Measurements from ENCODE around the gene FBXO17.
A peak's percentile ranks its signal among the peaks of the same experiment; 100 is the strongest.
"Not testable (repeated sequence)": the region's sequence is repeated elsewhere in the genome, so short reads cannot be mapped to it uniquely, and the experiment has no call there.

FBXO17 gene

DNA sequence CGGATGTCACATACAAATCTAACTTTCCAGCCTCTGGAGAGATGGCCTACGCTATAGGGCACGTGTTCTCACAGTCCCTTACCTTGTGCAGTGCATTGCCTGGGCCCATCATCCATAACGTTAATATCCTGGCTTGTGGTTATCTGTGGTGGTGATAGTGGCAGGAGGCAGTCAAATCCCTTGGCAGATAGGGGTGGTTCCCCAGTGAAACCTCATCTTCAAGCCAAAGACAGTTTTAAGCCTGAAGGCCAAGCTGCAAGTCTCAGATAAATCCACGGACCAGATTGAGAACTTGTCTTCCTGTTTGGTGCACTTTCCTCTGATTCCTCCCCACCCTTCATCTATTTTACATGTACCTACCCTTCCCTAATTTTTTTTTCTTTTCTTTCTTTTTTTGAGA, 4.3 kb upstream of the FBXO17 start:
- DNase-seq (ENCODE audit: low read depth), result no peak

DNA sequence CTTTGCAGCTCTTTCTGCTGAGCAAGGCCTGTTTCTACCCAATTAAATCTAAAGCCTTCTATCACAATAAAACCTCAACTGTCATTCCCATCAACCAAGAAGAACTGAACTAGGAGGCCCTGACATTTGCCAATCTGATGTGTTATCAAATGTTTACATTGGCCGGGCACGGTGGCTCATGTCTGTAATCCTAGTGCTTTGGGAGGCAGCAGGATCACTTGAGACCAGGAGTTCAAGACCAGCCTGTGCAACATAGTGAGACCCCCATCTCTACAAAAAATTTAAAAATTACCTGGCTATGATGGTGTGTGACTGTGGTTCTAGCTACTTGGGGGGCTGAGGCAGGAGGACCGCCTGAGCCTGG, 2.8 kb upstream of the FBXO17 start:
- DNase-seq (ENCODE audit: low read depth), result no peak

DNA sequence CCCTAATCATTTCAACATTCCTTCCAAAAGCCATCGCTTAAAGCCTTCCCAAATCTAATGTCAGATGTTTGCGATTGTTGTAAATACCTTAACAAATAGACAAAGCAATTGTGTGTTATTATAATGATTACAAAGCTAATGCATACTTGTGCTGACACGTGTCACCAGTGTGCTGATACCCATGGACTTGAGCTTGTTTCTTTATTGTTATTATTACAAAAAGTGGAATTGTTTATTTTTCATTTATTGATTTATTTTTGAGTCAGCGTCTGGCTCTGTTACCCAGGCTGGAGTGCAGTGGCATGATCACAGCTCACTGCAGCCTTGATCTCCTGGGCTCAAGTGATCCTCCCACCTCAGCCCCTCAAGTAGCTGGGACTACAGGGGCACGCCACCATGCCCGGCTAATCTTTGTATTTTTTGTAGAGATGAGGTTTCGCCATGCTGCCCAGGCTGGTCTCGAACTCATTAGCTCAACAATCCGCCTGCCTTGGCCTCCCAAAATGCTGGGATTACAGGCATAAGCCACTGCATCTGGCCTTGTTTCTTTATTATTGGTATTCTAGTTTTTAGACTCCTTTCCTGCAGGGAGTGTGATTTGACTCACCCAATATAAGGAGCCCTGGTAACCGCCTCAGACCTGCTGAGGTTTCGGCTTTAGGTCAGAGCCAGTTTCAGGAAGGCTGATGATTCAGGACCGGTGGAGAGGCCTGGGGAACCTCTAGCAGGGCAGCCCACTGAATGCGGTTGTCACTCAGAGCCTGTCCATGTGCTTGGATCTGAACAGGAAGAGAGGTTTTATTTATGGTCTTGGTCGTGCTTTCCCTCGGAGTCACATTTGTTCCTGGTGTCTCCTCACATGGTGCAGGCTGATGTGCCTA, 2.1 kb upstream of the FBXO17 start:
- DNase-seq (ENCODE audit: low read depth), result no peak

DNA sequence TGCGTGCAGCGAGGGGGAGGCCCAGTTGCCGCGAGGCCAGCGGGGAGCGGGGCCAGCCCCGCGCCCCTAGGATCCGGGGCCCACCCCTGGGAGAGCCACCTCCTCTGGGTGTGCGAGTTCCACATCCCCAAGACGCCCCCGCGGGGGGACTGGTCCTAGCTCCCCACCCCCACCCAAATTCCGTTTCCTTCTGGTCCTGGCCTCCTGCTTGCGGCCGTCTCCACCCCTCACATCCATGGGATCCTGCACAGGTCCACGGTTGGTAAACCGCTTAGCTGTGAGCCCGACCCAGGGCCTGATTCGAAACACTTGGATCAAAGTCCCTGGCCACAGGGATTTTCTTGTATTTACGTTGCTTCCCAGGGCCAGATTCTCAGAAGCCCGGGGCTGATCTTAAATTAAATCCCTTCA, 324 bp upstream of the FBXO17 start:
- no peak for DNase-seq (ENCODE audit: low read depth)

DNA sequence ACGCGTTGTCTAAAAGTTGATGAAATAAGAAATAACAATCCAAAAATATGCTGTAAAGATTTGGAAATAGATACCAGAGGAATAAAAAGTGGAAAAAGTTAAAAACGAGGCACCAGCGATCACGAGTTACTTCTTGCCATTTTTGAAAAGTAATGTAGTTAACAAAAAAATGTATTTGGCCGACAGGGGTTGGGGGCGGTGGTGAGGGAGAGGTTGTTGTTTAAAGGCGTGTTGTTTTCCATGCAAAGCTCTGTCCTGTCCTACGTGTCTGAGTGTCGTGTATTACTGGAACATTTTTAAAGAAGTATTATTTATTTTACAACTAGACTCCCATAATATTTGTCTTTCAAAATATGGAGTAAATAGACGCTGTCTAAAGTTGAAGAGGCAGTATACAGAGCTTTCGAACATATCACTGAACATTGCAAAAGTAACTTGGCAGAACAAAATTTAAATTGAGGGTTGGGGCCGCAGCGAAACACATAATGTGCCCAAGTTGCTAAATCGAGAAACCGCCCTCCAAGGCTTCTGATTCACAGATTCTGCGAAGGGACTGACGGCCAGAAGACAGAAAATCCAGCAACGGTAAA, 823 bp downstream of the FBXO17 start:
- no peak for DNase-seq (ENCODE audit: low read depth)

DNA sequence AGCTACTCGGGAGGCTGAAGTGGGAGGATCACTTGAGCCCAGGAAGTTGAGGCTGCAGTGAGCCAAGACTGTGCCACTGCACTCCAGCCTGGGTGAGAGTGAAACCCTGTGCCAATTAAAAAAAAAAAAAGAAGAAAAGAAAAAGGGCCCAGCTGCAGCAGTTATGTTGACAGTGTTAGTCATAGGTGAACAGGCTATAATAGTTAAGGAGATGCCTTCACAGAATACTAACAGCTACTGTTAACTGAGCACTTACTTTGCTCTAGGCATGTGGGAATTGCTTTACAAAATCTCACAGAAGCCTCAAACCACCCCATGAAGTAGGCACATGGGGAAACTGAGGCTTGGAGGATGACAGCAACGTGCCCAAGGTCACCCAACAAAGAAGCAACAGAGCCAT, 3.9 kb downstream of the FBXO17 start:
- DNase-seq (ENCODE audit: low read depth), result no peak

DNA sequence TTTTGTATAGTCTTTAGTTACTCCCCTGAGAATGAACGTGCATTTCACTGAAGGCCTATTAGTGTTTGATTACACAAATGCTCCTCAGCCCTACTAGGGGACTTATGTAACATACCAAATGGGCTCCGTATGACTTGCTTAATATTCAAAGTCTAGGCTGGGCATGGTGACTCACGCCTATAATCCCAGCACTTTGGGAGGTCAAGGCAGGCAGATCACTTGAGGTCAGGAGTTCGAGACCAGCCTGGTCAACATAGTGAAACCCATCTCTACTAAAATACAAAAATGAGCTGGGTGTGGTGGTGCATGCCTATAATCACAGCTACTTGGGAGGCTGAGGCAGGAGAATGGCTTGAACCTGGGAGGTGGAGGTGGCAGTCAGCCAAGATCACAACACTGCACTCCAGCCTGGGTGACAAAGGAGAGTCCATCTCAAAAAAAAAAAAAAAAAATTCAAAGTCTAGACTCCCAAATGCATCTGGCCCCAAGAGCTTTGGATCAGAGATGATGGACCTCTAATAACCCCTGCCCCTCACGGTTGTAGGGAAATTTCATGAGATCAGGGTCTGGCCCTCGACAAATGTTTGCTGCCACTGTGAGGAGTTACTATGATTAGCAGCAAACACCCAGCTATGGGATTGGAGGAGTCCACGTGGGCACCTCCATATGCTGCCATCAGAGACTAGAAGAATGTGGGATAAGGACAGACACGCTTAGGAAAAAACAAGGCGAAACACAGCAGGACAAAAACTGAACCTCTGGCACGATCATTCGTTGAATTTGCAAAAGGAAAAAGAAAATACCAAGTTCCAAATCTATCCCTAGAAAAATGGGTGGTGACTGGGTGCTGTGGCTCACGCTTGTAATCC, 4.6 kb downstream of the FBXO17 start:
- DNase-seq (ENCODE audit: low read depth), result no peak

DNA sequence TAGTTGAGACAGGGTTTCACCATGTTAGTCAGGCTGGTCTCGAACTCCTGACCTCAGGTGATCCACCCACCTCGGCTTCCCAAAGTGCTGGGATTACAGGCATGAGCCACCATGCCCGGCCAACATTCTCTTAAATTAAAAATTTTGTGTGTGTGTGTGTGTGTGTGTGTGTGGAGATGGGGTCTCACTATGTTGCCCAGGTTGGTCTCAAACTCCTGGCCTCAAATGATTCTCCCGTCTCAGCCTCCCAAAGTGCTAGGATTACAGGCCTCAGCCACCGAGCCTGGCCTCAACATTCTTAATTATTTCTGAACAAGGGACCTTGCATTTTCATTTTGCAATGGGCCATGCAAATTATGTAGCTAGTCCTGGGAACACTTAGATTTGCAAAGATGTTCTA, 9.4 kb downstream of the FBXO17 start:
- DNase-seq (ENCODE audit: low read depth), result not testable (repeated sequence)

DNA sequence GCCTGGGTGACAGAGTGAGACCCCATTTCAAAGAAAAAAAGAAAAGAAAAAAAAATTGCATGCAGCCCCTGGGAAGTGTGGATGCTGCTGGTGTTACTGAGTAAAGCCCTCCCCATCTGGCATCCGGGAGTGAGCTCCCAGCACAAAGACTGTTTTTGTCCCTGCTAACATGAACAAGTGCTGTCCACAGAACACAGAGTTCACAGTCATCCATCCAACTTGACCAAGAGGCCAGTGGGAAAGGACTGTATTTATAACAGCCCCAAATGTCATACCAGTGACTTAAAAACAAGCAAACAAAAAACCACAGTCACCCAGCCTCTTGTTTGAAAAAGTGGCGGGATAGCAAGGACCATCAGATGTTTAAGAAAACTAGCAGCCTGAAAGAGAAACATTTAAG, 10.8 kb downstream of the FBXO17 start:
- DNase-seq (ENCODE audit: low read depth), result no peak

DNA sequence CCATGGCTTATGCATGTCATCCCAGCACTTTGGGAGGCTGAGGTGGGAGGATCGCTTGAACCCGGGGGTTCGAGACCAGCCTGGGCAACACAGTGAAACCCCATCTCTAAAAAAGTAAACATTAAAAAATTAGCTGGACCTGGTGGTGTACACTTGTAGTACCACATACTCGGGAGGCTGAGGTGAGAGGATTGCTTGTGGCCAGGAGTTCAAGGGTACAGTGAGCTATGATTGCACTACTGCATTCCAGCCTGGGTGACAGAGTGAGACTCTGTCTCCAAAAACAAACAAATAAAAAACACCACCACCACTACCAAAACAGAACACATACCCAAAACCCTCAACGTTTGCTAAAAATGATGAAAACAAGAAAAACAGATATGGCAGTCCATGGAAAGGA, 15.9 kb downstream of the FBXO17 start:
- no peak for DNase-seq (ENCODE audit: low read depth)

DNA sequence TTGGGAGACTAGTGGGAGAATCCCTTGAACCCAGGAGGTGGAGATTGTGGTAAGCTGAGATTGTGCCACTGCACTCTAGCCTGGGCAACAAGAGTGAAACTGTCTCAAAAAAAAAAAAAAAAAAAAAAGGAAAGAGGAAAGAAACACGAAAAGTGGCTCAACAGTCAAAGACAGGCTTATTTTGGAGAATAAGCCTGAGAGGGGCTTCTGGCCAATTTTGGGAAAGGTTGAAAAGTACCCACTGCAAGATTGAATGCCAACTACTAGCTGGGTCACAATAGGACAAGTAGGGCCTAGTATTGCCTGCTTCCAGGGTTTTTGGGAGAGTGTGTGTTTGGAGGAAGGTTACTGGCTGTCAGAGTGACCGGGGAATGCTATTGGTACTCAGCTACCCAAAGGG, 17.2 kb downstream of the FBXO17 start:
- DNase-seq (ENCODE audit: low read depth), result no peak

DNA sequence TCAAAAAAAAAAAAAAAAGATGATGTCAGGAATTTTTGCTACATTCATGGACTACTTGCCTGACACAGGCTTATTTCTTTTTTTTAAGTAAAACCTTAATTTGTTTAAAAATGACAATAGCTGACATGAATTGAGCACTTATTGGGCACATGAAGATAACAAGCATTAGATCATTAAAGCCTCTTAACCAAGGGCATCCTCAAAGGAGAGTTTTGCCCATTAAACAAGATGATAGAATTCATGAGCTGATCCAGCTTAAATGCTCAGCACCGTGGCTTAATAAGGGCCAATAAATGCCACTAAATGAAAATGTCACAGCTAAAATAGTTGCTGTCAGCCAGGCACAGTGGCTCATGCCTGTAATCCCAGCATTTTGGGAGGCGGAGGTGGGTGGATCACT, 19.3 kb downstream of the FBXO17 start:
- DNase-seq (ENCODE audit: low read depth), result no peak

DNA sequence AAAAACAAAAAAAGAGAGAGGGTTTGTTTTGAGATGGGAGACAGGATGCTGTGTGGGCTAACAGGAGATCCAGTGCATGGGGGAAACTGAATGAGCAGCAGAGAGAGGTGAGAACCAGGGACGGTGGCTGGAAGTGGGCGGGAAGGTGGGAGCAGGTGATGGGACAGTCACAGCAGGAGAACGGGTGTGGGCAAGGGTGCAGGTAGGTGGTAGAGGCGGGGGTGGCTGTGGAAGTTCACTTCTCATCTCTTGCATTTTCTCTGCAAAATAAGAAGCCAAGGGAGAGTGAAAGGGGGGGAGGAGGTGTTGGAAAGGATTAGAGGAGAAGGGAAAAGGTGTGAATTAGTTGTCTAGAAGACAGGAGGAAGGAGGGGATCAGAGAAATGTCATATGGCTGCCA, 21.9 kb downstream of the FBXO17 start:
- no peak for DNase-seq (ENCODE audit: low read depth)

DNA sequence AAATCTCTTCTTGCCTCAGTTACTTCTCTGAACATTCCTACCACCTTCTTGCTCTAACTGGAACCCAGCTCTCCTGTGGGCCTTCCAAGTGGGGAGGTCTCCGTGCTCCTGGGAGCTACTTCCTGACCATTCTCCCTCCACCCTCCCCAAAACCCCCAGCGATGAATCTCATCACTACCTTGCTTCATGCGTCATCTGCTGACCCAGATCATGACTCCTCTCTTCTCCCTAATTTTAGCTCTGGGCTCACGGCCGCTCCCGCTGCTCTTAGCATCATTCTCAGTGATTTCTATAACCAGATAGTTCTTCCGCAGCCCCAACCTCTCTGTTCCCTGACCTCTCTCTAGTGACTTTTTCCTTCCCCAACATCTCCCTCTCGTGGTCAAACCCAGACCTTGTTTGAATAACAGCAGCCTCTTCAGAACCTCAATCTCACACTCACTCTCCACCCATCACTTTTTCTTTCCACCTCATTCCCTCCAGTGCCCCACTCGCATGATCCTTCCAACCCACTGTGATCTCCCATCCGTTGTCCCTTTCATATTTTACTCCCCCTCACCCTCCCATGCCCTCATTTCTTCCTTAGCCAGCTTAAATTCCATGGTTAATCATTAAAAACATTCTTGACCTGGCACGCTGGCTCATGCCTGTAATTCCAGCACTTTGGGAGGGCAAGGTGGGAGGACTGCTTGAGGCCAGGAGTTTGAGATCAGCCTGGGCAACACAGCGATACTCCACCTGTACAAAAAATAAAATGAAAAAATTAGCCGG, 23.0 kb downstream of the FBXO17 start:
- no peak for DNase-seq (ENCODE audit: low read depth)

DNA sequence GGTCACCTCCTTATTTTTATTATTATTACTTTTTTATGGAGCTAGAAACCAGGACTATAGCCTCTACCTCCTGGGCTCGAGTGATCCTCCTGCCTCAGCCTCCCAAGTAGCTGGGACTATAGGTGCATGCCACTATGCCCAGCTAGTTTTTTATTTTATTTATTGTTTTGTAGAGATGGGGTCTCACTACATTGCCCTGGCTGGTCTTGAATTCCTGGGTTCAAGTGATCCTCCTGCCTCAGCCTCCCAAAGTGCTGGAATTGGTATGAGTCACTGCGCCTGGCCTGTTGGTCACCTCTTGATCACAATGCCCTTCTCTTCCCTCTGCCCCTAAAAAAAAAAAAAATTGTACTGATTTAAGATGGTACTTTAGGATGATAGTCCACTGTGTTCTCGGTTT, 24.4 kb downstream of the FBXO17 start:
- no peak for DNase-seq (ENCODE audit: low read depth)

DNA sequence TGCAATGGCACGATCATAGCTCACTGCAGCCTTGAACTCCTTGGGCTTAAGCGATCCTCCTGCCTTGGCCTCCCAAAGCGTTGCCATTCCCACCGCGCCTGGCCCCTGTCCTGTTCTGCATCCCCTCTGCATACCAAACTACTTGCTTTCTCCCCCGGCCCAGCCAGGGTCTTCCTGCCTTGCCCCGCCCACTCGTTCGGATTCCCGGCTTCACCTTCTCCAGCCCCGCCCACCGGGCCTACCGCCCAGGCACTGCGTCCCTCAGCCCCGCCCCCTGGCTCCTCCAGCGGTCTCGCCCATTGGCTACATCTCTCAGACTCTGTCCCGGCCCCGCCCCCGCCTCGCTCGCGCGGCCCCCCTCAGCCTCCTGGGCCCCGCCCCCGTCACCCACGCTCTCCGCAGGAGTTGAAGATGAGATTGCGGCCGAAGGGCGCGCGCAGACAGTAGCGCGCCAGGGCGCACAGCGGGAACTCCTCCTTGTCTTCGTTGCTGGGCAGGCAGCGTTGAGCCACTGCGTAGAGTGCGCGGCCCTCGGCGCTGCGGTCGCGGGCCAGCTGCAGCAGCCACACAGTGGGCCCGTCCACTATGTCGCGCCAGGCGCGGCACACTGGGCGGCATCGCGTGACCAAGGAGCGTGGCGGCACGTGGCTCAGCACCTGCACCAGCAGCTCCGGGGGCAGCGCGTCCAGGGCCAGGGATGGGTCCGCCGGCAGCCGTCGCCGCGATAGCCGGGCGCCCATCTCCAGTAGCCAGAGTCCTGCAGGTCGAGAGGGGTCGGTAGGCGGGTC, 25.8 kb downstream of the FBXO17 start:
- peak; percentile 65 for DNase-seq (ENCODE audit: low read depth)

DNA sequence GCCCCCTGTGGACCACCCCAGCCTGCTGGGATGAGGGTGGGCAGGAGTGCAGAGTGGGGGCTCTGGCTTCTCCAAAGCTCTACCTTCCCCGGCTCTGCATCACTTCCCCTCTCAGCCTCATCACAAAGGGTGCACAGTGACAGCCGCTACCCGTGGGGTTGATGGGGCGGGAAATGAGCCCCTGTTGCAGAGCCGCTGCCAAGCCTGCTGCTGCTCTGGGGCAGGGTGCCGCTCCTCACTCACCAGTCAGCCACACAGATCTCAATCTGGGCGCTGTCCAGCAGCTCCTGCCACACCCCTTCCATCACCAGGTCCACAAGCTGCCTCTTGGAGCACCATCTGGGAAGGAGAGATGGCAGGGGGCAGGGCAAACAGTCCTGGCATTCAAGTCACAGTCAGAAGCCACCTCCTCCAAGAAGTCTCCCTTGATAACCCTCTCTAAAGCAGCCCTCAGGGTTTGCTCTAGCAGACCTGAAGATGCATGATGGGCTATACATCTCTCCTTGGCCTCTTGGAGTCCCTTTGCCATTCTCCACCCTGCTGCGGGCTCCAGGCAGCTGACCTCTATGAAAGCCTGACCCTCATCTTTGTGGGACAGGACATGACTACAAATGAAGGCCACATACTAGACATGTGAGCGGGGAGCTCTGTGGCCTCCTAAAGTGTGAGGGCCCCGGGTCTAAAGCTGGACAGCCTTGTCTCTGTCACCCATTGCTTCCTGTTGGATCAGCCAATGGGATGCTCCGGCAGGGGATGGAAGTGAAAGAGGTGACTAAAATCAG, 29.1 kb downstream of the FBXO17 start:
- DNase-seq (ENCODE audit: low read depth), result no peak

DNA sequence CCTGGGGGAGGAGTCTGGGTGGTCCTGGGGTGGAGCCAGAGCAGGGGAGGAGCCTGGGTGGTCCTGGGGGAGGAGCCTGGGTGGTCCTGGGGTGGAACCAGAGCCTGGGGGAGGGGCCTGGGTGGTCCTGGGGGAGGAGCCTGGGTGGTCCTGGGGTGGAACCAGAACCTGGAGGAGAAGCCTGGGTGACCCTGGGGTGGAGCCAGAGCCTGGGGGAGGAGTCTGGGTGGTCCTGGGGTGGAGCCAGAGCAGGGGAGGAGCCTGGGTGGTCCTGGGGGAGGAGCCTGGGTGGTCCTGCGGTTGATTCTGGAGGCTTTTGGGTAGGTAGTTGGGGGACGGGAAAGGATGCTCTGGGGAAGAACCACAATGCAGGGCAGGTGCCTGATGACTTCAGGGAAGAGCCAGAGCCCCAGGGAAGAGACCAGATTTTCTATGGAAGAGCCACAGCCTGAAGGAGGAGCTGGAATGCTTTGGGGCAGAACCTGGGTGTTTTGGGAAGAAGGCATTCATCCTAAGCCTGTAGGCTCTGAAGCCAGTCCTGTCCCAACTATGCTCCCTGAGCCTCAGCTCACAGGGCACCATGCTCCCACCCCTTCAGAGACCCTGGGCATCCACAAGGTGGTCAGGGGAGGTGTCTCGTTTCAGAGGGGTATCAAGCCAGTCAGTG, 29.8 kb downstream of the FBXO17 start:
- DNase-seq (ENCODE audit: low read depth), result no peak

DNA sequence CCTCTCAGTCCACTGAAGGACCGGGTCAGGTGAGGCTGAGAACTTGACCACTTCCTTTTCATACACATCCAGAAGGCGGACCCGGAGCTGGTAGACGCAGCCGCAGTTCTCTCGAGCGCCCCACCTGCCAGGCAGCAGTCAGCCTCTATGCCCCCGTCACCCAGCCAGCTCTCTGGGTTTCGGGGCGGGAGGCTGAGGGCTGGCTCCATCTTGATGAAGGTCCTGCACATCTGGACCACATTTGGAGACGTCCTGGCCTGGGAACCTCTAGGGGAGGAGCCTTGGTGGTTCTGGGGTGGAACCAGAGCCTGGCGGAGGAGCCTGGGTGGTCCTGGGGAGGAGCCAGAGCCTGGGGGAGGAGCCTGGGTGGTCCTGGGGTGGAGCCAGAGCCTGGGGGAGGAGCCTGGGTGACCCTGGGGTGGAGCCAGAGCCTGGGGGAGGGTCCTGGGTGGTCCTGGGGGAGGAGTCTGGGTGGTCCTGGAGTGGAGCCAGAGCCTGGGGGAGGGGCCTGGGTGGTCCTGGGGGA, 30.5 kb downstream of the FBXO17 start:
- DNase-seq (ENCODE audit: low read depth), result no peak

All from fibroblast of the conjunctiva (primary cell).